8988T (cell line): ENCODE results near the gene SEPTIN6.
A peak's percentile ranks its signal among the peaks of the same experiment; 100 is the strongest.

Source experiments
- DNase-seq: peaks from one replicate; pipeline ENCODE4 v3.0.0; 2011

The SEPTIN6 gene

DNA sequence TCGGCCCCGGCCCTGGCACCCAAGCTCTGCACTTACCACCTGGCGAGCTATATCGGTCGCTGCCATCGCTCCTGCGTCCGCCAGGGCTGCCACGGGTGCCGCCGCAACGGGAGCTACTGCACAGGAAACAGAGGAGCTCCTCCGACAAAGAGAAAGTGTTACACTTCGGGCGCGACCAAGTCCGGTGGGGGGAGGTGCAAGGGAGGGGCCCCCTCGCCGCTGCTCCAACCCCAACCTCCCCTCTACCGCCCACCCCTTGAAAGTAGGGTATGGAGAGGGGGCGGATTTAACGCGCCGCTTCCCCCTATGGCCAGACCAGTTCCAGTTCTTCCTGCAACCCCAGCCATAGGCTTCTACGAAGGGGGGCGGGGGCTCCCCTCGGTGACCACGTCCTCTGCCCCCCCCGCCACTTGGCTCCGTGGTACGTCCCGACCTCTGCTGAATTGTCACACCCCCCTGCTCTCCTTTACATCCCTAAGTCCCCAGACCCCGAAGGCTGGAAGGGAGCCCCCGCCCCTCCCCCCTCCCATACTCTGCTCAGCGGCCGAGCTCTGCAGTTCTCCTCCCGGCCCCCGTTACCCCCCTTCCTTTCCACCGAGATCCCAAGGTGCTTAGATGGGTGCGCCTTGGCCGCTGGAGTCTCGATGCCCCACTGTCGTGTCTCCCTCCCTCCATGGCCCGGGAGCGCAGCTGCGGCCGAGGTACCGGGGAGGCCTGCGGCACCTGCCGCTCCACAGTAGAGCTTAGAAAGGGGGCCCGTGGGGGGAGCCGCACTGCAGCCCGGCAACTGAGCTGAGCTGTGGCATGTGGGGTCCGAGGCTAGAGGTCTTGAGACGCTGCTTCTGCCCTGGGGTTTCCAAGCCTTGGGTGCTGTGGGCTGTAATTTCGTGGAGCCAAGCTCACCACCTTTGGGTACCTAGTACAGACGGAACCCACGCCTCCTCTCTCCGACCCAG is at the start of gene SEPTIN6:
TSS of gene SEPTIN6 (minus strand) at position 129 of the 956 bp plus-strand sequence. CDS start at position 66, 63 bp downstream.
- peak; percentile 53 for DNase-seq

GRCh38 chrX:119738742-119739141 is 45.8 kb upstream of the SEPTIN6 start:
- no peak for DNase-seq

DNA sequence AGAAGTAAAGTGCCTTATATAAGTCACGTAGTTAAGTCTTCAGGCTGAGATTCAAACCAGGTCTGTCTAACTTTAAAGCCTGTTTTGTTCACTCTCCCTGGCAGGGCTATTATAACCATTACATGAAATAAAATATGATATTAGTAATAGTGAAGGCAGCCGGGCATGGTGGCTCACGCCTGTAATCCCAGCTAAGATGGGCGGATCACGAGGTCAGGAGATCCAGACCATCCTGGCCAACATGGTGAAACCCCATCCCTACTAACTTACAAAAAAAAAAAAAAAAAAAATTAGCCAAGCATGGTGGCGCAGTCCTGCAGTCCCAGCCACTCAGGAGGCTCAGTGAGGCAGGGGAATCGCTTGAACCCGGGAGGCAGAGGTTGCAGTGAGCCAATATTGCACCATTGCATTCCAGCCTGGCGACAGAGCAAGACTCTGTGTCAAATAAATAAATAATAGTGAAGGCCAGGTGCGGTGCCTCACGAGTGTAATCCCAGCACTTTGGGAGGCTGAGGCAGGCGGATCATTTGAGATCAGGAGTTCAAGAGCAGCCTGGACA is 43.3 kb upstream of the SEPTIN6 start:
- DNase-seq = no peak

- no peak for DNase-seq
Measured at GRCh38 chrX:119735467-119735866, 42.5 kb upstream of the SEPTIN6 start.

- no peak for DNase-seq
Measured at GRCh38 chrX:119734897-119735339, 42.0 kb upstream of the SEPTIN6 start.

GRCh38 chrX:119729408-119730201 is 36.6 kb upstream of the SEPTIN6 start:
- DNase-seq = no peak

DNA sequence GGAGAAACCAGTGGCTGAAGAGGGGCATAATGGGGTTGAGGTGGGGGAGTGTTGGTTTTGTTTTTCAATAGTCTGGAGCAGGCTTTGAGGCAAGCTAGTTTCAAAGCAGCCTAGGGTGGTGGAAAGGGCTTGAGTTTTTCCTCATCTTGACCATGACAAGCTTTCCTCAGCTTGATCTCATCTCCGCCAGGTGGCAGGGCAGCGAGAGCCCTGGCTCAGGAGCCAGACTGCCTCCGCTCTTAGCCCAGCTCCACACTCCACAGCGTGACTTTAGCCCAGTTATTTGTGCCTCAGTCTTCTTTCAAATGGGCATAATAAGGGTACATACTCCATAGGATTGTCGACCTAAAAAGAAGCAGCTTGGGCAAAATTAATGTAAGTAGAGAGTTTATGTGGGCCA is 35.5 kb upstream of the SEPTIN6 start:
- no peak for DNase-seq

- DNase-seq = no peak
Measured at GRCh38 chrX:119726900-119727555, 34.1 kb upstream of the SEPTIN6 start.

- no peak for DNase-seq
Measured at GRCh38 chrX:119721926-119722325, 29.0 kb upstream of the SEPTIN6 start.

DNA sequence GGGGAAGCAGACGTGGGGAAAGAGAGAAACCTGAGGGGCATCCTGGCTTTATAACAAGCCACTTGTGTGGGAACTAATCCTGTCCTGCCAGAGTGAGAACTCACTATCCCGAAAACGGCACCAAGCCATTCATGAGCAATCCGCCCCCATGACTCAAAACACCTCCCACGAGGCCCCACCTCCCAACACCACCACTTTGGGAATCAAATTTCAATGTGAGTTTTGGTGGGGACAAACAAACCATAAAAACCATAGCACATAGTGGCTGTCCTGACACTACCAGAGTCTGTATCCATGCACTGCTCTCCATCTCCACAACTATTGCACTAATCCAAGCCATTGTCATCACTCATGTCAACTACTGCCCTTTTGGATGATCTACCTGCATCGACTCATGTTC is 28.5 kb upstream of the SEPTIN6 start:
- no peak for DNase-seq

DNA sequence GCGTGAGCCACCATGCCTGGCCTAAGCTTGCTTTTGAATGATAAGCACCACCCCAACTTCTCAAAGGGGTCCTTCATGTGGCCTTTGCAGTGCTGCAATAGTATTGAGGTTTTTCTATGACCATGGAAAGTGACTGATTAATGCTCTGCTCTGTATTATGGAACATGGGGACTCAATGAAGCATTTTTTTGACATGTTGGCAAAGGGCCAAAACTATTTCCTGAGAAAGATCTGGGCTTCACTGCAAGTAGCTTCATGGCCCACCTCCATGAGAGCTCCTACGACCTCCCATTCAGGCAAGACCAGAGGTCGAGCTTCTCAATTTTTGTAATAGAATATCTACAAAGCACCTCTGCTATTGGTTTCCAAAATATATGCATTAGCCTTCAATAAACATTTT is 16.7 kb upstream of the SEPTIN6 start:
- DNase-seq = no peak

DNA sequence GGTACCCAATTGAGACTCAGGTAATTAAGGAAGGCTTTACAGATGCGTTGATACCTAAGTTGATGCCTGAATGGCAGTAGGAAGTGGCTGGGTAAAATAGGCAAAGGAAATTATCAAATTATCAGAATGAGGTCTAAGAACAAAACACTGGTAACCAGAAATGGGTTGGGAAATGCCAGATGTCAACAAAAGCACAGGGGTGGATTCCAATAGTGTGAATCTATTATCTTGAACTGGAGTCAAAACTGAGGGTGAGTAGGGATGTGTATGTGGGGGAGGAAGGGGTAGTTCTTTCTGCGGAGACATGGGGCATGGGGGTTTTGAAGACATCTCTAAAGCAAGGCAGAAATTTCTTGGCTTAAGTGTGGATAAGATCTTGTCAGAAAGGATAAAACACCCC is 16.0 kb upstream of the SEPTIN6 start:
- DNase-seq = no peak

- DNase-seq = no peak
Measured at GRCh38 chrX:119706616-119707015, 13.6 kb upstream of the SEPTIN6 start.

DNA sequence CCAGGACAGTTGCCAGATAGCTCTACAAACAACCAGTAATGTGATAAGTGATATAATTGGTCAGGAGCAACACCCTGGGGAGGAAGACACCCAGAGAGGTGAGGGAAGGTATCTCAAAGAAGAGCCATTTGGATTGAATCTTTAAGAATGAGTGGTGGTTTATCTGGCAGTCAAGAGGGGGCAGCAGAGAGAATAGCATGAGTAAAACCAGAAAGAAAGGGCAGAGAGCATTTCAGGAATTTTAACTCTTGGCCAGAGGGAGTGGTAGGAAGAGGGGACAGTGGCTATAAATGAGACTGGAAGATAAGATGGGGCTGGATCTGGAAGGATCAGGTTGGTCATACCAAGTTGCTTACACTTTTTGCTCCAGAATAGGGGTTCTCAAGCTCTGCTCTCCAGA is 5.9 kb upstream of the SEPTIN6 start:
- peak; percentile 54 for DNase-seq

DNA sequence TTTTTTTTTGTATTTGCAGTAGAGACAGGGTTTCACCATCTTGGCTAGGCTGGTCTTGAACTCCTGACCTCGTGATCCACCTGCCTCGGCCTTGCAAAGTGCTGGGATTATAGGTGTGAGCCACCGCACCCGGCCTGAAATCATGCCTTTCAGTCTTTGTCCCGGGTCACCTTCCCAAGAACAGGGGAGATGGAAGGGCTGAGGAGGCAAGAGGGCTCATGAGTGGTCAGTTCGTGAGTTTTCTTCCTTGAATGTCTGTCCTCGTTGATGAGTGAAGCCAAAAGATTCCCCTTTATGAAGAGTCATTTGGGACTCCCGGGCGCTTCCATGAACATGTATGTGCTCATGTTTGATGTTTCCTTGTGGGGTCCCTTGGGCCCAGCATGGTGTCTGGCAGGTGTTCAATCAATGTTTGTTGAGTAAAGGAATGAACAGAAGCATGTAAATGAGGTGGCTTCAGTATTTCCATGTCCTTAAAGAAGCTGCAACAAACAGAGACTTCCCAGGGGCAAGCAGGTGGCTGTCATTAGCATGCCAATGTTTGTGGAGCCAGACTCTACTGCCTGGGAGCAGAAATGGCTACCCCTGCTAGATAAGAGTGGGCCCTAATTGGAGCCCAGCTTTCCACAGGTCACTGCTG is 3.4 kb upstream of the SEPTIN6 start:
- DNase-seq = no peak

- no peak for DNase-seq
Measured at GRCh38 chrX:119695535-119696050, 2.6 kb upstream of the SEPTIN6 start.

DNA sequence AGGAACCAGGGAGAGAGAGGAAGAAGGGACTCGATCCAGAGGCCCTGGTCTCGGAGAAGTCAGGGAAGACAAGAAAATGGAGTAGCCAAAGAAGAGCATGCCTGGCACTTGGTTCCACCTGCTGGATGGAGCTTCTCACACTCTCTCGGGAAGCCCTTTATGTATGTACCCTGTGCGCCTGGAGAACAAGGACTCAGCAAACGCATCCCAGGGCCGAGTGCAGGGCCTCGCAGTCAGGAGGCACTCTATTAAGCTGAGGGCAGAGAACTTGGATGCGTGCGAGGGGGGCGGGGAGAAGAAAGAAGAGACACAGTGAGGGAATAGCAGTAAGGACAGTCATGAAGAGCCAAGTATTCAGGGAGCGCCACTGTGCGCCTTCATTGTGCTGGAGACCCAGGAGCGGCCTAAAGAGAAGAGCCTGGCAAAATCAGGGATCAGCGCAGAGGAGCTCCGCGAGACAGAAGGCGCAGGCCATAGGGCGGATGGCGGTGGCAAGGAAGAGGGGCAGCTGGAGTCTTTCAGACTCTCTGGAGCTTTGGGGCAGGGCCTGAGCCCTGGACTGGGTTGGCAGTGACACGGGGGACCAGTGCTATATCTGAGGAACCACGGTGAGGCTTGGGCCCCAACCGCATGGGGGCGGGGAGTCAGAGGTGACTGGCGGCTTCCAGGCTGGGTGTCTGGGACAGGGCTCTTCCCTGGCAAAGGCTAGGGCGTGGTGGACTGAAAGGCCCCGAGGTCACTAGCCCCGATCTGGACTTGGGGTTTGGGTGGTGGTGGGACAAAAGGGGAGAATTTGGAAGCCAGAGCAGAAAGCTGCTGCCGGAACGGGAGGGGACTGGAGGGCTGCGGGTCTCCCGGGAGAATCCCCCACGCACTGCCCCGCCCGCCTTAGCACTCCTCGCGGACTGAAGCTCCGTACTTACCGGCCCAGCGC is 1.9 kb upstream of the SEPTIN6 start:
- no peak for DNase-seq

GRCh38 chrX:119693996-119694451 is 1.1 kb upstream of the SEPTIN6 start:
- DNase-seq = no peak

- no peak for DNase-seq
Measured at GRCh38 chrX:119692191-119693039, 553 bp downstream of the SEPTIN6 start.
